SK-N-MC (cell line): ENCODE measurements around the gene DNAH12.
"Not testable (repeated sequence)": the region's sequence is repeated elsewhere in the genome, so short reads cannot be mapped to it uniquely, and the experiment has no call there.

Experiments
- DNase-seq: peaks from one replicate; pipeline ENCODE4 v3.0.0-alpha.2; 2011; ENCODE audit warnings: low read depth, low spot score
- H3K27ac ChIP-seq: fragments of 200-600 bp; sonication (generic); 2 replicates; pipeline ENCODE4 v1.5.1; 2016; ENCODE audit warnings: mixed run types
- H3K36me3 ChIP-seq: fragments of 200-600 bp; sonication (generic); 2 replicates; pipeline ENCODE4 v1.6.1; 2017; ENCODE audit warnings: antibody characterized with exemption, low read length, mixed read lengths; ENCODE audit not compliant: insufficient read depth
- H3K4me3 ChIP-seq: fragments of 200-600 bp; sonication (generic); 2 replicates; pipeline ENCODE4 v1.5.1; 2016
- H3K9ac ChIP-seq: fragments of 200-600 bp; sonication (generic); 2 replicates; pipeline ENCODE4 v1.8.0; 2017; ENCODE audit warnings: mixed run types, mixed read lengths; ENCODE audit not compliant: insufficient read length
- H3K9me3 ChIP-seq: fragments of 200-600 bp; sonication (generic); 2 replicates; pipeline ENCODE4 v1.6.1; 2017; ENCODE audit warnings: low read depth, mild to moderate bottlenecking, antibody characterized with exemption, low read length, moderate library complexity, mixed read lengths
- EZH2 ChIP-seq: fragments of 200-600 bp; sonication (generic); IDR thresholded peaks from one replicate; pipeline ENCODE4 v1.6.1; 2017; ENCODE audit warnings: antibody characterized with exemption
- FOXP2 ChIP-seq: optimal IDR thresholded peaks from 2 replicates; pipeline ENCODE3; 2011; ENCODE audit warnings: mild to moderate bottlenecking, moderate library complexity; ENCODE audit not compliant: insufficient read depth; ENCODE audit errors: extremely low read length, control extremely low read depth
- POLR2AphosphoS5 ChIP-seq: IDR thresholded peaks from 2 replicates; pipeline ENCODE4 v1.6.1; 2012; ENCODE audit warnings: mild to moderate bottlenecking, low read depth, low read length, borderline replicate concordance

DNAH12 gene

DNA sequence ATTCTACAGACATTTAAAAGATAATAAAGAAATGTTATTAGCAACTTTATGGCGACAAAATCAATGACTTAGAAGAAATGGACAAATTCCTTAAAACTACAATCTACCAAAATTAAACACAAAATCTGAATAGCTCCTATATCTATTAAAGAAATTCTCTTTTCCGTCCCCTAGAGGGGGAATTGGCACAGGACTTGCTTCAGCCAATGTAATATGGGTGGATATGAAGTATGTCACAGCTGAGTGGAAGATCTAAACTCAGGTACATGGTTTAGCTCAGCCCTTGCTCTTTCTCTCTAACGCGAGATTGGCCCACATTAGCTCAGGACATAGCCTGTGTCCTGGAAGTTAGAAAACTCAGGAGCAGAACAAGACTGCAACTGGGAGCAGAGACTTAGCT lies 79.3 kb downstream of the DNAH12 start:
- Histone ChIP-seq H3K27ac (no peak overlapping the region), H3K9ac (no peak overlapping the region), H3K9me3 (no peaks in the 10 kb centered on the region), H3K4me3 (no peak overlapping the region), H3K36me3 (no peaks in the 10 kb centered on the region)
- TF ChIP-seq POLR2AphosphoS5 (no peak), EZH2 (no peak), FOXP2 (no peak)
- no peak for DNase-seq

DNA sequence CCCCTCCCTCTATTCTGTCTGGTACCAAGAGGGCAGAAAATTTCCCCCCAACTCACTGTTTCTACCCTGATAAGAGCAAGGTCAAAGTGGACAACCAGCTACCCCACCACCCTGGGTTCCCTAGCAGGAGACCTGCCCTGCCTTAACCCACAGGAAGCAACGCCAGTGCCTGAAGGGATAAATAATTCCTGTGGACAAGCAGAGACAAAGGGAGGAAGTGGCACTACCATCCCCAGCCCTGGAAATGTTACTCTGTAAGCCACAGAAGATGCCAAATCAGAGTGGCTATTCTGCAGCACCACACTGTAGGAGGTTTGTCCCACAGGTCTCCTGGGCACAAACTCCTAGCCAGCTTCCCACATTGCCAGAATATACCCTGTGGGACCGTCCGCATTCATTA lies 80.1 kb downstream of the DNAH12 start:
- DNase-seq: no peak
- Histone ChIP-seq H3K9ac (no peak overlapping the region), H3K4me3 (no peak overlapping the region), H3K36me3 (no peaks in the 10 kb centered on the region), H3K27ac (no peak overlapping the region), H3K9me3 (no peaks in the 10 kb centered on the region)
- TF ChIP-seq POLR2AphosphoS5: no peak
- TF ChIP-seq EZH2: no peak
- TF ChIP-seq FOXP2: no peak

DNA sequence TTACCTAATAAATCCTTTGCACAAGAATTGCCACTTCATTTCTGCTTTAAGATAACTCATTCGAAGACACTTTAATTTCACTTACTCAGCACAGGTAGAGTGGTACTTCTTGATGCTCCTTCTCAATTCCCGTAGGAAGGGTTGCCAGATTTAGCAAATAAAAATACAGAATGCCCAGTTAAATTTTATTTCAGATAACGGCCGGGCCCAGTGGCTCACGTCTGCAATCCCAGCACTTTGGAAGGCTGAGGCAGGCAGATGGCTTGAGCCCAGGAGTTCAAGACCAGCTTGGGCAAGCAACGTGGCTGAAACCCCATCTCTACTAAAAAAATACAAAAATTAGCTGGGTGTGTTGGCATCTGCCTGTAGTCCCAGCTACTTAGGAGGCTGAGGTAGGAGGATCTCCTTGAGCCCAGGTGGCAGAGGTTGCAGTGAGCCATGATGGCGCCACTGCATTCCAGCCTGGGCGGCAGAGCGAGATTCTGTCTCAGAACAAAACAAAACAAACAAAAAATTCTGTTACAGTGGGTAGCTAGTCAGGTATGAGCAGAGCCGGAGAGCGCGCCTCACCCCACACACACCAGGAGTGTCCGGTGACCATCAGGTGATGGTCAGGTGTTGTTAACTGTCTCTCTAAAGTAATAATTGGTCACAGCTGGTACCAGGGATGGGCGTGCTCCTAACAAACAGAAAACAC lies 92.8 kb downstream of the DNAH12 start:
- no peaks in the 10 kb centered on the region for H3K9me3 ChIP-seq
- DNase-seq: no peak
- H3K27ac ChIP-seq: no peak overlapping the region
- no peak overlapping the region for H3K4me3 ChIP-seq
- H3K36me3 ChIP-seq: no peaks in the 10 kb centered on the region
- TF ChIP-seq EZH2: no peak
- no peak for TF ChIP-seq FOXP2
- H3K9ac ChIP-seq: no peak overlapping the region

DNA sequence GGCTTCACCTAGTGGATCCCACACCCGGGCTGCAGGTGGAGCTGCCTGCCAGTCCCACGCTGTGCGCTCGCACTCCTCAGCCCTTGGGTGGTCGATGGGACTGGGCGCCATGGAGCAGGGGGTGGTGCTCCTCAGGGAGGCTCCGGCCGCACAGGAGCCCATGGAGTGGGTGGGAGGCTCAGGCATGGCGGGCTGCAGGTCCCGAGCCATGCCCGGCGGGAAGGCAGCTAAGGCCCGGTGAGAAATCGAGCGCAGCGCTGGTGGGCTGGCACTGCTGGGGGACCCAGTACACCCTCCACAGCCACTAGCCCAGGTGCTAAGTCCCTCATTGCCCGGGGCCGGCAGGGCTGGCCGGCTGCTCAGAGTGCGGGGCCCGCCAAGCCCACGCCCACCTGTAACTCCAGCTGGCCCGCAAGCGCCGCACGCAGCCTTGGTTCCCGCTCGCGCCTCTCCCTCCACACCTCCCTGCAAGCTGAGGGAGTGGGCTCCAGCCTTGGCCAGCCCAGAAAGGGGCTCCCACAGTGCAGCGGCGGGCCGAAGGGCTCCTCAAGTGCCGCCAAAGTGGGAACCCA lies 94.8 kb downstream of the DNAH12 start:
- DNase-seq, H3K9me3 ChIP-seq: not testable (repeated sequence)

DNA sequence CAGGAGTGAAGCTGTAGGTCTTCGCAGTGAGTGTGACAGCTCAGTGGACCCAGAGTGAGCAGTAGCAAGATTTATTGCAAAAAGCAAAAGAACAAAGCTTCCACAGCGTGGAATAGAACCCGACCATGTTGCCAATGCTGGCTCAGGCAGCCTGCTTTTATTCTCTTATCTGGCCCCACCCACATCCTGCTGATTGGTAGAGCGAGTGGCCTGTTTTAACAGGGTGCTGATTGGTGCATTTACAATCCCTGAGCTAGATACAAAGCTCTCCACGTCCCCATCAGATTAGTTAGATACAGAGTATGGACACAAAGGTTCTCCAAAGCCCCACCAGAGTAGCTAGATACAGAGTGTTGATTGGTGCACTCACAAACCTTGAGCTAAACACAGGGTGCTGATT lies 95.7 kb downstream of the DNAH12 start:
- H3K27ac ChIP-seq, H3K9ac ChIP-seq, DNase-seq, H3K9me3 ChIP-seq, H3K4me3 ChIP-seq, H3K36me3 ChIP-seq: not testable (repeated sequence)

More for the DNA sequence above, 94.8 kb downstream of the DNAH12 start:
- H3K36me3 ChIP-seq, H3K27ac ChIP-seq, H3K4me3 ChIP-seq, H3K9ac ChIP-seq: not testable (repeated sequence)

DNA sequence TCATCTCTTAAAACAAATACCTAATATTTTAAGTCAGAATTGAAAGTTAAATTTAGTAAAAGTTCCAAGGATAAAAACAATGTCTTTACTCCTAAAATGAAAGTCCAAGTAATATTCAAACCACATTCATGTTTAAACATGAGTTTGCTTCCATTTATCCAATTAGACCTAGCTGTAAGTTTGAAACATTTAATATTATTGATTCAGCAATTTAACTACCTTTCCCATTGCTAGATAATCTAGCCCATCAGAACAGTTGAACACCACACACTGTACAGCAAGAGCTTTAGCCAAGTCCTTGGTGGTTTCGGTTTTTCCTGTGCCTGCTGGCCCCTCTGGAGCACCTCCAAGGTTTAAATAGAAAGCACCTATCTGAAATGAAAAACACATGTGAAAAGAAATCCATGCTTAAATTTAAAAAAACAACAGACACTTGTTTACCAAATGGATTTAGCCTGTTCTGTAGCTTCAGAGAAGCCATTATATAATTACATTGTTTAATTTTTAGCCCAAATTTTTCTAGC lies 97.8 kb downstream of the DNAH12 start:
- H3K4me3 ChIP-seq: no peak overlapping the region
- DNase-seq: no peak
- TF ChIP-seq EZH2 (no peak), FOXP2 (no peak), POLR2AphosphoS5 (no peak)
- H3K9me3 ChIP-seq: no peaks in the 10 kb centered on the region
- no peaks in the 10 kb centered on the region for H3K36me3 ChIP-seq
- H3K9ac ChIP-seq: no peak overlapping the region
- no peak overlapping the region for H3K27ac ChIP-seq

DNA sequence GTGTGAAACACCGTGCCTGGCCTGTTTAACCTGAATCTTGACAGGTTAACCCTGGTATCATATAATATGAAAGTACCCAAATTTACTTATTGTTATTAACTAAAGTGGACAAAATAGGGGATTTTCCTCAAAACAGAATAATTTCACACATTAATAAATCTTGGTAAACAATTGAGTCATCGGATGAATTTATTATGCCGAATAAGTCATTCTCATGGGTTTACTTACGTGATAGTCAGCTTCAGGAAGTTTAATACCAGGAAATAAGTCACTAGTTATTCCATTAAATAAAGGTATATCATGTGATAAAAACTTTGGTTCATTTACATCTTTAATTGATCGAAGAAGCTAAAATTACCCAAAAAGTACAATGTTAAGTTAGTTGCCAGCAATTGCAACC lies 99.7 kb downstream of the DNAH12 start:
- H3K9me3 ChIP-seq: no peaks in the 10 kb centered on the region
- H3K36me3 ChIP-seq: no peaks in the 10 kb centered on the region
- H3K27ac ChIP-seq: no peak overlapping the region
- DNase-seq: no peak
- TF ChIP-seq EZH2 (no peak), FOXP2 (no peak), POLR2AphosphoS5 (no peak)
- no peak overlapping the region for H3K4me3 ChIP-seq
- no peak overlapping the region for H3K9ac ChIP-seq

DNA sequence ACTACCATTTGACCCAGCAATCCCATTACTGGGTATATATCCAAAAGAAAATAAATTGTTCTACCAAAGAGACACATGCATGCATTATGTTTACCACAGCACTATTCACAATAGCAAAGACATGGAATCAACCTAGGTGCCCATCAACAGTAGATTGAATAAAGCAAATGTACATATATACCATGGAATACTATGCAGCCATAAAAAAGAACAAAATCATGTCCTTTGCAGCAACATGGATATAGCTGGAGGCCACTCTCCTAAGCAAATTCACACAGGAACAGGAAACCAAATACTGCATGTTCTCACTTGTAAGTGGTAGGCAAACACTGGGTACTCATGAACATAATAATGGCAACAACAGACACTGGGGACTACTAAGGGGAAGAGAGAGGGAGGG lies 104.0 kb downstream of the DNAH12 start:
- not testable (repeated sequence) for H3K36me3 ChIP-seq, H3K9me3 ChIP-seq, H3K4me3 ChIP-seq, H3K27ac ChIP-seq, H3K9ac ChIP-seq, DNase-seq

DNA sequence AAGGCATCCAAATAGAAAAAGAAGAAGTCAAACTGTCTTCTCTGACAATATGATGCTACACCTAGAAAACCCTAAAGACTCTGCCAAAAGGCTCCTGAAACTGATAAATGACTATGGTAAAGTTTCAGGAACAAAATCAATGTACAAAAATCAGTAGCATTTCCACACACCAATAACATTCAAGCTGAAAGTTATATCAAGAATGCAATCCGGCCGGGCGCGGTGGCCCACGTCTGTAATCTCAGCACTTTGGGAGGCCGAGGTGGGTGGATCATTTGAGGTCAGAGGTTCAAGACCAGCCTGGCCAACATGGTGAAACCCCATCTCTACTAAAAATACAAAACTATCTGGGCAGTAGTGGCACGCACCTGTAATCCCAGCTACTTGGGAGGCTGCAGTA lies 105.7 kb downstream of the DNAH12 start:
- H3K9ac ChIP-seq, DNase-seq, H3K36me3 ChIP-seq, H3K9me3 ChIP-seq, H3K4me3 ChIP-seq, H3K27ac ChIP-seq: not testable (repeated sequence)
